COLO829 (cell line): Measurements from ENCODE around the gene SPTBN1.
"Not testable (repeated sequence)": the region's sequence is repeated elsewhere in the genome, so short reads cannot be mapped to it uniquely, and the experiment has no call there.

Experiments
- DNase-seq: peaks from one replicate; pipeline ENCODE4 v3.0.0; 2012; ENCODE audit warnings: low spot score

The SPTBN1 gene

GRCh38 chr2:54503192-54503591, 47.1 kb downstream of the SPTBN1 start:
- DNase-seq = no peak

- DNase-seq = no peak
Observed at GRCh38 chr2:54503828-54504227, 47.7 kb downstream of the SPTBN1 start.

- DNase-seq = no peak
Observed at GRCh38 chr2:54504866-54505265, 48.7 kb downstream of the SPTBN1 start.

- DNase-seq = no peak
Observed at GRCh38 chr2:54508541-54508940, 52.4 kb downstream of the SPTBN1 start.

GRCh38 chr2:54509043-54509442, 52.9 kb downstream of the SPTBN1 start:
- not testable (repeated sequence) for DNase-seq

GRCh38 chr2:54510916-54511315, 54.8 kb downstream of the SPTBN1 start:
- DNase-seq = no peak

- DNase-seq = no peak
Observed at GRCh38 chr2:54512183-54512582, 56.1 kb downstream of the SPTBN1 start.

- DNase-seq = no peak
Observed at GRCh38 chr2:54512663-54513362, 56.7 kb downstream of the SPTBN1 start.

GRCh38 chr2:54513363-54513715, 57.2 kb downstream of the SPTBN1 start:
- DNase-seq = no peak

- no peak for DNase-seq
Observed at GRCh38 chr2:54514822-54515569, 58.9 kb downstream of the SPTBN1 start.

- no peak for DNase-seq
Observed at GRCh38 chr2:54516842-54517241, 60.7 kb downstream of the SPTBN1 start.

- not testable (repeated sequence) for DNase-seq
Observed at GRCh38 chr2:54518016-54518415, 61.9 kb downstream of the SPTBN1 start.

- no peak for DNase-seq
Observed at GRCh38 chr2:54518430-54518829, 62.3 kb downstream of the SPTBN1 start.

GRCh38 chr2:54519841-54520459, 63.8 kb downstream of the SPTBN1 start:
- no peak for DNase-seq

- no peak for DNase-seq
Observed at GRCh38 chr2:54520687-54521086, 64.6 kb downstream of the SPTBN1 start.

- no peak for DNase-seq
Observed at GRCh38 chr2:54522624-54523281, 66.6 kb downstream of the SPTBN1 start.

GRCh38 chr2:54523324-54523959, 67.3 kb downstream of the SPTBN1 start:
- DNase-seq = no peak

- peak; percentile 84 for DNase-seq
Observed at GRCh38 chr2:54524226-54524991, 68.3 kb downstream of the SPTBN1 start.

GRCh38 chr2:54525321-54525720, 69.2 kb downstream of the SPTBN1 start:
- DNase-seq = no peak

GRCh38 chr2:54526226-54526879, 70.2 kb downstream of the SPTBN1 start:
- DNase-seq = no peak
